ENCODE results near the gene FBXO44. TPM values are rescaled to one million over a fixed set of nuclear protein-coding genes. Genes with fewer than 3 reads are reported as not detected.
A peak's percentile ranks its signal among the peaks of the same experiment; 100 is the strongest.
"Not testable (repeated sequence)": the region's sequence is repeated elsewhere in the genome, so short reads cannot be mapped to it uniquely, and the experiment has no call there.

Gene FBXO44
- total RNA-seq, 6 experiments from 2014 or later, result 15.1 to 24.1 (median 18.9) TPM

DNA sequence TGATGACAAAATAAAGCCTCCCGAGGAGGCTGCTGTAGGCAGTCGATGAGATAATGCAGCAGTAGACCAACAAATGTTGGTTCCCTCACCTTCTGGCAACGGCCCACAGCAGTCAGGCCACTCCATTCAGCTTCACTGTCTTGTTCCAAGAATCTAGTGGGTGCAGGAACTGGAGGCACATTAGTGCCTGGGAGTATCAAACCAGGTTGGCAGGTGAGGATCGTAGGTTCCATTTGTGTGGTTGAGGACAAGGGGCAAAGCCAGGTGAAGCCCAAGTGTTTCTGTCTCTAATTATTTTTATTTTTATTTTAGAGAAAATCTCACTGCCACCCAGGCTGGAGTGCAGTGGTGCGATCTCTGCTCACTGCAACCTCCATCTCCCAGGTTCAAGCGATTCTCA, 13.7 kb upstream of the FBXO44 start:
- no peak for DNase-seq
- Mint-ChIP-seq H3K9me3 (no peaks in the 10 kb centered on the region), H3K4me1 (ENCODE audit: low read depth) (no peaks in the 10 kb centered on the region), H3K27ac (no peak overlapping the region), H3K36me3 (ENCODE audit: low read depth) (no peaks in the 10 kb centered on the region), H3K27me3 (ENCODE audit: insufficient read depth) (peaks cover 34% of the 10 kb centered on the region), H3K4me3 (no peak overlapping the region)
- TF ChIP-seq, protein P1, sequence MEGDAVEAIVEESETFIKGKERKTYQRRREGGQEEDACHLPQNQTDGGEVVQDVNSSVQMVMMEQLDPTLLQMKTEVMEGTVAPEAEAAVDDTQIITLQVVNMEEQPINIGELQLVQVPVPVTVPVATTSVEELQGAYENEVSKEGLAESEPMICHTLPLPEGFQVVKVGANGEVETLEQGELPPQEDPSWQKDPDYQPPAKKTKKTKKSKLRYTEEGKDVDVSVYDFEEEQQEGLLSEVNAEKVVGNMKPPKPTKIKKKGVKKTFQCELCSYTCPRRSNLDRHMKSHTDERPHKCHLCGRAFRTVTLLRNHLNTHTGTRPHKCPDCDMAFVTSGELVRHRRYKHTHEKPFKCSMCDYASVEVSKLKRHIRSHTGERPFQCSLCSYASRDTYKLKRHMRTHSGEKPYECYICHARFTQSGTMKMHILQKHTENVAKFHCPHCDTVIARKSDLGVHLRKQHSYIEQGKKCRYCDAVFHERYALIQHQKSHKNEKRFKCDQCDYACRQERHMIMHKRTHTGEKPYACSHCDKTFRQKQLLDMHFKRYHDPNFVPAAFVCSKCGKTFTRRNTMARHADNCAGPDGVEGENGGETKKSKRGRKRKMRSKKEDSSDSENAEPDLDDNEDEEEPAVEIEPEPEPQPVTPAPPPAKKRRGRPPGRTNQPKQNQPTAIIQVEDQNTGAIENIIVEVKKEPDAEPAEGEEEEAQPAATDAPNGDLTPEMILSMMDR (IDR thresholded peaks at IDR 0.05), result no peak

DNA sequence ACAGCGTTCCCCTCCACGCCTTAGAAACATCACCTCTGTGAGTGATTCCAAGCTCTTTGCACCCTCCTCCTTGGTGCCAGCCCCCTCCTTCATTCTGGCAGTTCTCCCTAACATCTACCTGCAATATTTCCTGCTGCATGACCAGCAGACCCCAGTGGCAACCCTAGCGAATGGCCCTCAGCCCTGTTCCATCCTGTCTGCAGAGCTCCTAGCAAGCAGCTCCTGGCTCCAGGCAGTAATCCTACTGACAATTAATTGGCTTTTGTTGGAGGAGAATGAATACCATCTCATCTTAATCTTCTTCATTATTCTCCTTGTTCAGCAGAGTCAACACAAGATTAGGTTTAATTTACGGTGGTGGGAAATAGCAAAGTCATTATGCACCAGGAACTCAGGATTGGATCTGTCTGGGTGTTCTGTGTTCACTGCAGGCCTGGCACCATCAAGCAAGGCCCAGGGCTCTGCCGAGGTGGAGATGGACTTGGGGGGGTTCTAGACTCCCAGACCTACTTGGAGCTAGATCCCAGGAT, 12.8 kb upstream of the FBXO44 start:
- TF ChIP-seq, protein P1 (IDR thresholded peaks at IDR 0.05), result no peak
- H3K27ac Mint-ChIP-seq, result no peak overlapping the region
- no peak overlapping the region for H3K4me3 Mint-ChIP-seq
- no peaks in the 10 kb centered on the region for H3K4me1 Mint-ChIP-seq (ENCODE audit: low read depth)
- DNase-seq, result no peak
- peaks cover 30% of the 10 kb centered on the region for H3K27me3 Mint-ChIP-seq (ENCODE audit: insufficient read depth)
- no peaks in the 10 kb centered on the region for H3K9me3 Mint-ChIP-seq
- no peaks in the 10 kb centered on the region for H3K36me3 Mint-ChIP-seq (ENCODE audit: low read depth)

DNA sequence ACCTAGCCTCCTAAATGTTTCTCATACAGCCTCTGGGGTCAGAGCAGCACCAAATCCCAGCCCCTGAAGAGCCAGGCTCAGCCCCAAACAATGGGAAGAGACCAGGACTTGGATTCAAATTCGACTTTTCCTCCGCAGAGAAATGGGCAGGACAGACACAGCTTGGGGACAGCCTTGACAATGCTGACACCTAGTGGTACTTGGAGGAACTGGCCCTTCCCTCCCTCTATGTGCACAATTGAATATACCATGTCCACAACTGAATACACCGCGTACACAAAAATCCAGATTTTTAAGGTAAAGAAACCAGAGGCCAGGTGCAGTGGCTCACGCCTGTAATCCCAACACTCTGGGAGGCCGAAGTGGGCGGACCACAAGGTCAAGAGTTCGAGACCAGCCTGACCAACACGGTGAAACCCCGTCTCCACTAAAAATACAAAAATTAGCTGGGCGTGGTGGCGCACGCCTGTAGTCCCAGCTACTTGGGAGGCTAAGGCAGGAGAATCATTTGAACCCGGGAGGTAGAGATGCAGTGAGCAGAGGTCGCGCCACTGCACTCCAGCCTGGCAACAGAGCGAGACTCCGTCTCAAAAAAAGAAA, 12.2 kb upstream of the FBXO44 start:
- not testable (repeated sequence) for H3K4me3 Mint-ChIP-seq; H3K27ac Mint-ChIP-seq; H3K4me1 Mint-ChIP-seq (ENCODE audit: low read depth); H3K36me3 Mint-ChIP-seq (ENCODE audit: low read depth); H3K9me3 Mint-ChIP-seq
- peaks cover 27% of the 10 kb centered on the region for H3K27me3 Mint-ChIP-seq (ENCODE audit: insufficient read depth)
- DNase-seq, result peak; percentile 48
- TF ChIP-seq, protein P1 (IDR thresholded peaks at IDR 0.05), result peak; percentile 96

DNA sequence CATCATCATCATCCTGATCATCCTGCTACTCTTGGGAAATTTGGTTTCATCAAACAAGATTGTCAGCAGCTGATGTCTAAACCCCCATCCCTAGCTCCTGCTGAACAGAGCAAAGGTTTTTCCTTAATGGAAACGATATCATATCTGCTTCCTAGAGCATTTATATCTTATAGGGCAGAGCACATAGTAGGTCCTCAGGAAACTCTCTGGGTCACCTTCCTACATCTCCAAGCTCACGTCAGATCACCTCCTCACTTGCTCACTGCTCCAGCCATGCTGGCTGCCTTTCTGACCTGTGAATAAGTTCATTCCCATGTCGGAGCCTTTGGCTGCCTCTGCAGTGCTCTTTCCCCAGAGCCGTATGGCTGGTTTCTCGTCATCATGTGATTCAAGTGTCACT, 10.9 kb upstream of the FBXO44 start:
- DNase-seq, result no peak
- TF ChIP-seq, protein P1 (IDR thresholded peaks at IDR 0.05), result no peak
- Mint-ChIP-seq H3K27me3 (ENCODE audit: insufficient read depth) (peaks cover 20% of the 10 kb centered on the region), H3K27ac (no peak overlapping the region), H3K4me3 (no peak overlapping the region), H3K9me3 (no peaks in the 10 kb centered on the region), H3K4me1 (ENCODE audit: low read depth) (no peaks in the 10 kb centered on the region), H3K36me3 (ENCODE audit: low read depth) (no peaks in the 10 kb centered on the region)

DNA sequence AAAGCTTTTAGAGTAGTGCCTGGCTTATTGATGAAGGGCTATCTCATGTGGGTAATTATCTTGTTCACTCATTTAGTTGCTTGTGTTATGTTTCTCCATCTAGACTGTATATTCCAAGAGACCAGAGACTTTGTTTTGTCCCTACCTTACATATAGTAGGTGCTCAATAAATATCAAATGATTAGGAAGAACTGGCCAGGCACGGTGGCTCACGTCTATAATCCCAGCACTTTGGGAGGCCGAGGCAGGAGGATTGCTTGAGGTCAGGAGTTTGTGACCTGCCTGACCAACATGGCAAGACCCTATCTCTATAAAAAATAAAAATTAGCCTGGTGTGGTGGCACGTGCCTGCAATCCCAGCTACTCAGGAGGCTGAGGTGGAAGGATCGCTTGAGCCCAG, 9.4 kb upstream of the FBXO44 start:
- Mint-ChIP-seq H3K27me3 (ENCODE audit: insufficient read depth) (peaks cover 22% of the 10 kb centered on the region), H3K27ac (no peak overlapping the region), H3K4me1 (ENCODE audit: low read depth) (no peaks in the 10 kb centered on the region), H3K4me3 (no peak overlapping the region), H3K36me3 (ENCODE audit: low read depth) (no peaks in the 10 kb centered on the region), H3K9me3 (no peaks in the 10 kb centered on the region)
- TF ChIP-seq, protein P1 (IDR thresholded peaks at IDR 0.05), result no peak
- no peak for DNase-seq

Data from HFFc6 (cell line).